Rectal smooth muscle tissue (tissue), 1 donor: ENCODE data around the gene CD93.

Source experiments
- H3K27ac ChIP-seq: one replicate; pipeline ENCODE4 v1.7.0; 2013; ENCODE audit warnings: low read depth, low read length, inconsistent platforms
- H3K27me3 ChIP-seq: one replicate; pipeline ENCODE4 v1.7.0; 2013; ENCODE audit warnings: low read length; ENCODE audit not compliant: control insufficient read depth, insufficient read depth
- H3K36me3 ChIP-seq: one replicate; pipeline ENCODE4 v1.7.0; 2013; ENCODE audit warnings: low read length; ENCODE audit not compliant: control insufficient read depth, insufficient read depth
- H3K4me1 ChIP-seq: one replicate; pipeline ENCODE4 v1.7.0; 2013; ENCODE audit warnings: low read length; ENCODE audit not compliant: control insufficient read depth, insufficient read depth
- H3K4me3 ChIP-seq: one replicate; pipeline ENCODE4 v1.7.0; 2013; ENCODE audit warnings: low read length
- H3K9ac ChIP-seq: one replicate; pipeline ENCODE4 v1.7.0; 2013; ENCODE audit warnings: low read length

CD93 gene

GRCh38 chr20:23058240-23058639, 27.9 kb downstream of the CD93 start:
- H3K27ac ChIP-seq, result no peak overlapping the region
- no peaks in the 10 kb centered on the region for H3K36me3 ChIP-seq
- H3K27me3 ChIP-seq, result no peaks in the 10 kb centered on the region
- H3K4me1 ChIP-seq, result peaks cover 4% of the 10 kb centered on the region
- no peak overlapping the region for H3K4me3 ChIP-seq
- no peak overlapping the region for H3K9ac ChIP-seq

GRCh38 chr20:23052904-23053303, 33.2 kb downstream of the CD93 start:
- H3K36me3 ChIP-seq, result no peaks in the 10 kb centered on the region
- no peak overlapping the region for H3K4me3 ChIP-seq
- peaks cover 12% of the 10 kb centered on the region for H3K27me3 ChIP-seq
- H3K27ac ChIP-seq, result no peak overlapping the region
- H3K4me1 ChIP-seq, result peaks cover 4% of the 10 kb centered on the region
- H3K9ac ChIP-seq, result no peak overlapping the region

- Histone ChIP-seq H3K36me3 (no peaks in the 10 kb centered on the region), H3K4me1 (peaks cover 4% of the 10 kb centered on the region), H3K27ac (peak overlapping the region; percentile 14), H3K27me3 (peaks cover 17% of the 10 kb centered on the region), H3K4me3 (peak overlapping the region; percentile 47), H3K9ac (no peak overlapping the region)
Measured at GRCh38 chr20:23050847-23051627, 35.1 kb downstream of the CD93 start.

- peak overlapping the region; percentile 51 for H3K27ac ChIP-seq
Measured at GRCh38 chr20:23050076-23050838, 35.9 kb downstream of the CD93 start.

GRCh38 chr20:23049201-23050075, 36.7 kb downstream of the CD93 start, which contains the start of gene THBD:
Gene THBD (minus strand): TSS chr20:23049672. CDS start chr20:23049504, 168 bp downstream.
- Histone ChIP-seq H3K4me3 (peak within 1 kb of the TSS; percentile 31), H3K27me3 (peaks cover 17% of the 10 kb centered on the region), H3K4me1 (peaks cover 4% of the 10 kb centered on the region), H3K27ac (peak within 1 kb of the TSS; percentile 51), H3K36me3 (no peaks in the 10 kb centered on the region), H3K9ac (no peak within 1 kb of the TSS)

More at GRCh38 chr20:23050076-23050838, 35.9 kb downstream of the CD93 start:
- H3K27me3 ChIP-seq, result peaks cover 17% of the 10 kb centered on the region
- H3K4me3 ChIP-seq, result peak overlapping the region; percentile 47
- no peak overlapping the region for H3K9ac ChIP-seq
- H3K36me3 ChIP-seq, result no peaks in the 10 kb centered on the region
- peaks cover 4% of the 10 kb centered on the region for H3K4me1 ChIP-seq

GRCh38 chr20:23048283-23049200, 37.6 kb downstream of the CD93 start:
- no peak overlapping the region for H3K9ac ChIP-seq
- no peaks in the 10 kb centered on the region for H3K36me3 ChIP-seq
- H3K27me3 ChIP-seq, result peaks cover 17% of the 10 kb centered on the region
- peak overlapping the region; percentile 21 for H3K27ac ChIP-seq
- peaks cover 4% of the 10 kb centered on the region for H3K4me1 ChIP-seq
- peak overlapping the region; percentile 31 for H3K4me3 ChIP-seq

GRCh38 chr20:23047738-23048214, 38.3 kb downstream of the CD93 start:
- no peak overlapping the region for H3K27ac ChIP-seq
- no peak overlapping the region for H3K9ac ChIP-seq
- H3K4me1 ChIP-seq, result peaks cover 4% of the 10 kb centered on the region
- H3K4me3 ChIP-seq, result peak overlapping the region; percentile 31
- no peaks in the 10 kb centered on the region for H3K36me3 ChIP-seq
- H3K27me3 ChIP-seq, result peaks cover 17% of the 10 kb centered on the region

GRCh38 chr20:23047001-23047737, 39.0 kb downstream of the CD93 start:
- Histone ChIP-seq H3K4me1 (peaks cover 4% of the 10 kb centered on the region), H3K27me3 (peaks cover 12% of the 10 kb centered on the region), H3K9ac (no peak overlapping the region), H3K36me3 (no peaks in the 10 kb centered on the region), H3K27ac (no peak overlapping the region), H3K4me3 (peak overlapping the region; percentile 31)

- H3K27me3 ChIP-seq, result peaks cover 12% of the 10 kb centered on the region
- no peak overlapping the region for H3K9ac ChIP-seq
- no peak overlapping the region for H3K27ac ChIP-seq
- H3K36me3 ChIP-seq, result no peaks in the 10 kb centered on the region
- peaks cover 4% of the 10 kb centered on the region for H3K4me1 ChIP-seq
- H3K4me3 ChIP-seq, result no peak overlapping the region
Measured at GRCh38 chr20:23046431-23046830, 39.7 kb downstream of the CD93 start.

- no peak overlapping the region for H3K9ac ChIP-seq
- no peak overlapping the region for H3K27ac ChIP-seq
- H3K4me1 ChIP-seq, result no peaks in the 10 kb centered on the region
- H3K36me3 ChIP-seq, result no peaks in the 10 kb centered on the region
- H3K27me3 ChIP-seq, result peaks cover 4% of the 10 kb centered on the region
- no peak overlapping the region for H3K4me3 ChIP-seq
Measured at GRCh38 chr20:23043376-23043775, 42.7 kb downstream of the CD93 start.

- peaks cover under 1% of the 10 kb centered on the region for H3K27me3 ChIP-seq
- no peaks in the 10 kb centered on the region for H3K4me1 ChIP-seq
- no peak overlapping the region for H3K27ac ChIP-seq
- no peak overlapping the region for H3K9ac ChIP-seq
- no peak overlapping the region for H3K4me3 ChIP-seq
- no peaks in the 10 kb centered on the region for H3K36me3 ChIP-seq
Measured at GRCh38 chr20:23042270-23042669, 43.9 kb downstream of the CD93 start.
